ENCODE data around the gene MMP13. TPM values are rescaled to one million over a fixed set of nuclear protein-coding genes. Genes with fewer than 3 reads are reported as not detected.

Gene MMP13
- total RNA-seq, 1 donor from 2014 or later, result not detected

GRCh38 chr11:102940714-102941588 is 14.6 kb downstream of the MMP13 start:
- intact Hi-C loops (cut with DNase I), result loop anchor here (5.0 kb wide), 1 partner anchor 209 kb away; no protein-coding TSS in a partner anchor
- no peak for DNase-seq (ENCODE audit: low spot score)

GRCh38 chr11:102936864-102937509 is 18.5 kb downstream of the MMP13 start:
- intact Hi-C loops (cut with DNase I), result no loop called here
- DNase-seq (ENCODE audit: low spot score), result no peak

GRCh38 chr11:102935514-102935913 is 20.0 kb downstream of the MMP13 start:
- DNase-seq (ENCODE audit: low spot score), result no peak
- intact Hi-C loops (cut with DNase I), result no loop called here

GRCh38 chr11:102934735-102935134 is 20.8 kb downstream of the MMP13 start:
- intact Hi-C loops (cut with DNase I), result no loop called here
- no peak for DNase-seq (ENCODE audit: low spot score)

GRCh38 chr11:102933627-102934026 is 21.9 kb downstream of the MMP13 start:
- no peak for DNase-seq (ENCODE audit: low spot score)
- intact Hi-C loops (cut with DNase I), result no loop called here

- intact Hi-C loops (cut with DNase I), result no loop called here
- no peak for DNase-seq (ENCODE audit: low spot score)
Observed at GRCh38 chr11:102932678-102933077, 22.9 kb downstream of the MMP13 start.

- intact Hi-C loops (cut with DNase I), result no loop called here
- no peak for DNase-seq (ENCODE audit: low spot score)
Observed at GRCh38 chr11:102930451-102930850, 25.1 kb downstream of the MMP13 start.

- intact Hi-C loops (cut with DNase I), result no loop called here
- DNase-seq (ENCODE audit: low spot score), result no peak
Observed at GRCh38 chr11:102929972-102930371, 25.6 kb downstream of the MMP13 start.

GRCh38 chr11:102929166-102929565 is 26.4 kb downstream of the MMP13 start:
- no peak for DNase-seq (ENCODE audit: low spot score)
- intact Hi-C loops (cut with DNase I), result no loop called here

- intact Hi-C loops (cut with DNase I), result no loop called here
- DNase-seq (ENCODE audit: low spot score), result no peak
Observed at GRCh38 chr11:102928247-102928646, 27.3 kb downstream of the MMP13 start.

- DNase-seq (ENCODE audit: low spot score), result no peak
- intact Hi-C loops (cut with DNase I), result no loop called here
Observed at GRCh38 chr11:102927624-102927990, 27.9 kb downstream of the MMP13 start.

GRCh38 chr11:102926961-102927623 is 28.4 kb downstream of the MMP13 start:
- intact Hi-C loops (cut with DNase I), result no loop called here

GRCh38 chr11:102926517-102926916 is 29.0 kb downstream of the MMP13 start:
- intact Hi-C loops (cut with DNase I), result no loop called here
- DNase-seq (ENCODE audit: low spot score), result no peak

More at GRCh38 chr11:102926961-102927623, 28.4 kb downstream of the MMP13 start:
- DNase-seq (ENCODE audit: low spot score), result no peak

- no peak for DNase-seq (ENCODE audit: low spot score)
- intact Hi-C loops (cut with DNase I), result no loop called here
Observed at GRCh38 chr11:102925988-102926387, 29.5 kb downstream of the MMP13 start.

- intact Hi-C loops (cut with DNase I), result no loop called here
- no peak for DNase-seq (ENCODE audit: low spot score)
Observed at GRCh38 chr11:102924851-102925380, 30.6 kb downstream of the MMP13 start.

- no peak for DNase-seq (ENCODE audit: low spot score)
- intact Hi-C loops (cut with DNase I), result no loop called here
Observed at GRCh38 chr11:102921587-102922220, 33.8 kb downstream of the MMP13 start.

GRCh38 chr11:102920118-102920684 is 35.3 kb downstream of the MMP13 start:
- intact Hi-C loops (cut with DNase I), result no loop called here
- DNase-seq (ENCODE audit: low spot score), result no peak

- intact Hi-C loops (cut with DNase I), result no loop called here
Observed at GRCh38 chr11:102915044-102915375, 40.5 kb downstream of the MMP13 start.

GRCh38 chr11:102914238-102915043 is 41.1 kb downstream of the MMP13 start:
- intact Hi-C loops (cut with DNase I), result no loop called here
- DNase-seq (ENCODE audit: low spot score), result no peak

More at GRCh38 chr11:102915044-102915375, 40.5 kb downstream of the MMP13 start:
- no peak for DNase-seq (ENCODE audit: low spot score)

Data from cardiac septum (tissue), 1 donor.